Measurements from ENCODE around the gene STH.

The STH gene

DNA sequence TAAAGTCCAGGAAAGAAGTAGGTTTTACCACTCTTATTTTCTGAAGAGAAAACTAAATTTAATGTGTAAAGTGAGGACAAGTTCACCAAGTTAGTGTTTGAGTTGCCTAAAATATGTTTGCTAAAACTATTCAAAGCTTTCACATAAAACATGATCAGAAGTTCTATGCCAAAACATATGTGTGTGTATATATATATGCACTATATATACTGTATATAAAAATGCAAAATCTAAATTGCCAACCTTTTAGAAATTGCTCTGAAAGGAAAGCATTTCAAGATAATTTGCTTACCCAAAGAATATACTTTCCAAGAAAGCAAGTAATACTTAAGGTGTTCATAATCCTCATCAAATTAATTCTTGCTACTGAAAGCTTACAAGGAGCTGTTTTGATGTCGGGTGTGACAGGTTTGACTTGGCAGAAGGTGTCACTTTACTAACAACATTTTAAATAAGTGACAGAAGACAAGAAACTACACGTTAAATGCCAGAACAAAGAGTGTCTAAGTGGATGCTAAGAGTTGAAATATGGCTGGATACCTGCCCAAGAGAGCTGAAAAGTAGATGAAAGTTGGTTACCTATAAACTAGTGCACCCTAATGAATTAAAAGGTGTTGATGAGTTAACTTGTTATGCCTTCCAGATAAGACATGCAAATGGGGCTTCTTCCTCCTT lies 32.3 kb upstream of the STH start:
- TF ChIP-seq CTCF (IDR thresholded peaks at IDR 0.05; ENCODE audit: low read depth, low read length, poor library complexity, severe bottlenecking) = no peak
- TF ChIP-seq EZH2phosphoT487 (IDR thresholded peaks at IDR 0.05; ENCODE audit: borderline replicate concordance, low read length) = no peak

DNA sequence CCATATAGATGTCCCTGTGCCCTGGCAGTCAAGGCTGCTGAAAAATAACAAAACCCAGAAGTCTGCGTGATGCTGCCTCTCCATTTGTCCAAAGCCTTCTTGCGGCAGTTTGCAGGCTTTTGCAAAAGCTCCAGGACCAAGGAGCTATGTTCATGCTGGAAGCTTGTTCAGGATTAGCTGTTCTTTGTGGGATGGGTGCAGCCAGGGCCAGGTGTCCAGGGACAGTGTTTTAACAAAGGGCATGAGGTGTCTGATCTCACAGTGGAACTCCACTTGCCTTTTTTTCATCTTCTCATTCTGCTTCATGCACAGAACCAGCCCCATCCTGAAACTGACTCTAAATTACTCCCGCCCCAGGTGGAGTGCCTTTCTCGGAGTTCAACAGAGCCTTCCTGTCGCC lies 31.7 kb upstream of the STH start:
- Histone ChIP-seq H3K9me3 (ENCODE audit: control insufficient read depth, insufficient read depth, low read length) (no peaks in the 10 kb centered on the region), H3K79me2 (ENCODE audit: control insufficient read depth, low read length) (no peaks in the 10 kb centered on the region), H3K27ac (ENCODE audit: low read depth, low read length) (no peak overlapping the region), H3K4me3 (ENCODE audit: low read length) (no peak overlapping the region), H3K4me2 (ENCODE audit: low read length) (no peak overlapping the region), H3K9me2 (replicated peaks; ENCODE audit: control insufficient read depth, low read length) (no peaks in the 10 kb centered on the region), H3F3A (ENCODE audit: control insufficient read depth, insufficient read depth) (no peaks in the 10 kb centered on the region), H4K20me1 (ENCODE audit: control insufficient read depth, insufficient read depth, low read depth, low read length) (no peaks in the 10 kb centered on the region), H3K36me3 (ENCODE audit: control insufficient read depth, low read length) (no peaks in the 10 kb centered on the region), H3K4me1 (ENCODE audit: control insufficient read depth, low read length) (no peaks in the 10 kb centered on the region), H3K27me3 (ENCODE audit: control insufficient read depth, low read length) (peaks cover 18% of the 10 kb centered on the region)
- TF ChIP-seq EZH2phosphoT487 (IDR thresholded peaks at IDR 0.05; ENCODE audit: borderline replicate concordance, low read length) (no peak), CTCF (IDR thresholded peaks at IDR 0.05; ENCODE audit: low read depth, low read length, poor library complexity, severe bottlenecking) (no peak)

More for the DNA sequence above, 32.3 kb upstream of the STH start:
- Histone ChIP-seq H4K20me1 (ENCODE audit: control insufficient read depth, insufficient read depth, low read depth, low read length) (no peaks in the 10 kb centered on the region), H3K27ac (ENCODE audit: low read depth, low read length) (no peak overlapping the region), H3K36me3 (ENCODE audit: control insufficient read depth, low read length) (no peaks in the 10 kb centered on the region), H3K27me3 (ENCODE audit: control insufficient read depth, low read length) (peaks cover 18% of the 10 kb centered on the region), H3F3A (ENCODE audit: control insufficient read depth, insufficient read depth) (no peaks in the 10 kb centered on the region), H3K79me2 (ENCODE audit: control insufficient read depth, low read length) (no peaks in the 10 kb centered on the region), H3K4me3 (ENCODE audit: low read length) (no peak overlapping the region), H3K9me3 (ENCODE audit: control insufficient read depth, insufficient read depth, low read length) (no peaks in the 10 kb centered on the region), H3K4me2 (ENCODE audit: low read length) (no peak overlapping the region), H3K4me1 (ENCODE audit: control insufficient read depth, low read length) (no peaks in the 10 kb centered on the region), H3K9me2 (replicated peaks; ENCODE audit: control insufficient read depth, low read length) (no peaks in the 10 kb centered on the region)

DNA sequence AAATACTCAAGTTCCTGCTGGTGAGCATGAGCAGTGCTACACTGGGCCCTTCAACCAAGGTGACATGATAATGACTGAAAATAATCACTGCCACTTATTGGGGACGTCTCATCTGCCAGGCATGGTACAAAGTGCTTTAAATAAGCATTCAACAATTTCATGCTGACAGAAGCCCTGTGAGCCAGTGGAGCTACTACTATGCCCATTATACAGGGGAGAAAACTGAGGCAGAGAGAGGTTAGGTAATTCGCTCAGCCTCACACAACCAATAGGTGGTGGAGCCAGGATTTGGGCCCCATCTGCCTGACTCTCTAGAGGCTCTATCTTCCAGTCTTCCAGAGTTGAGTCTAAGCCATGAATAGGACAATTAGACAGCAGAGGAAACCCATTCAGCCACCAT lies 30.3 kb upstream of the STH start:
- Histone ChIP-seq H3K9me2 (replicated peaks; ENCODE audit: control insufficient read depth, low read length) (no peaks in the 10 kb centered on the region), H3K36me3 (ENCODE audit: control insufficient read depth, low read length) (no peaks in the 10 kb centered on the region), H4K20me1 (ENCODE audit: control insufficient read depth, insufficient read depth, low read depth, low read length) (no peaks in the 10 kb centered on the region), H3K27ac (ENCODE audit: low read depth, low read length) (no peak overlapping the region), H3K27me3 (ENCODE audit: control insufficient read depth, low read length) (peaks cover 30% of the 10 kb centered on the region), H3K79me2 (ENCODE audit: control insufficient read depth, low read length) (no peaks in the 10 kb centered on the region), H3F3A (ENCODE audit: control insufficient read depth, insufficient read depth) (no peaks in the 10 kb centered on the region), H3K9me3 (ENCODE audit: control insufficient read depth, insufficient read depth, low read length) (no peaks in the 10 kb centered on the region), H3K4me1 (ENCODE audit: control insufficient read depth, low read length) (no peaks in the 10 kb centered on the region), H3K4me2 (ENCODE audit: low read length) (no peak overlapping the region), H3K4me3 (ENCODE audit: low read length) (no peak overlapping the region)
- TF ChIP-seq EZH2phosphoT487 (IDR thresholded peaks at IDR 0.05; ENCODE audit: borderline replicate concordance, low read length) (no peak), CTCF (IDR thresholded peaks at IDR 0.05; ENCODE audit: low read depth, low read length, poor library complexity, severe bottlenecking) (no peak)
